22Rv1 (cell line): ENCODE results near the gene CPT1A.

Source experiments
- H3K27ac ChIP-seq: fragments of 450-650 bp; 2 replicates; pipeline ENCODE4 v1.5.1; 2017
- CTCF ChIP-seq: fragments of 450-650 bp; IDR thresholded peaks from 2 replicates; pipeline ENCODE4 v1.5.1; 2017; ENCODE audit warnings: mild to moderate bottlenecking
- ZFX ChIP-seq: fragments of 450-650 bp; IDR thresholded peaks from 2 replicates; pipeline ENCODE4 v1.6.1; 2017; ENCODE audit warnings: antibody characterized with exemption, borderline replicate concordance

The CPT1A gene

GRCh38 chr11:68837583-68838571 lies 3.8 kb downstream of the CPT1A start:
- TF ChIP-seq CTCF = no peak
- TF ChIP-seq ZFX = no peak
- peak overlapping the region; percentile 93 for H3K27ac ChIP-seq

- no peak overlapping the region for H3K27ac ChIP-seq
- TF ChIP-seq CTCF = no peak
Observed at GRCh38 chr11:68835749-68836148, 6.0 kb downstream of the CPT1A start.

GRCh38 chr11:68835328-68835727 lies 6.4 kb downstream of the CPT1A start:
- no peak overlapping the region for H3K27ac ChIP-seq
- TF ChIP-seq CTCF (no peak), ZFX (no peak)

GRCh38 chr11:68832476-68833181 lies 9.1 kb downstream of the CPT1A start:
- peak overlapping the region; percentile 22; the same call in 1 of the 2 replicates for H3K27ac ChIP-seq
- no peak for TF ChIP-seq CTCF
- no peak for TF ChIP-seq ZFX

GRCh38 chr11:68831124-68831523 lies 10.6 kb downstream of the CPT1A start:
- TF ChIP-seq CTCF (no peak), ZFX (no peak)
- H3K27ac ChIP-seq = 0 out of 2 replicates have a peak overlapping the region, but pooled peaks have one; percentile 15

- H3K27ac ChIP-seq = no peak overlapping the region
- no peak for TF ChIP-seq ZFX
- no peak for TF ChIP-seq CTCF
Observed at GRCh38 chr11:68829581-68829980, 12.1 kb downstream of the CPT1A start.

GRCh38 chr11:68828957-68829356 lies 12.8 kb downstream of the CPT1A start:
- no peak overlapping the region for H3K27ac ChIP-seq

More at GRCh38 chr11:68828957-68829356, 12.8 kb downstream of the CPT1A start:
- TF ChIP-seq ZFX = no peak
- TF ChIP-seq CTCF = no peak
